Activated T-cell treated with anti-CD3 and anti-CD28 coated beads, Interleukin-2, amount 50 U/mL, for 72 hours (primary cell): ENCODE data around the gene AIFM2. TPM values are rescaled to one million over a fixed set of nuclear protein-coding genes. Genes with fewer than 3 reads are reported as not detected.
"Not testable (repeated sequence)": the region's sequence is repeated elsewhere in the genome, so short reads cannot be mapped to it uniquely, and the experiment has no call there.

Source experiments
- ATAC-seq, 2 donors: fragments of 150-1000 bp; cut with Tn5 transposase; replicated peaks in 1 of 2; 2 replicates each; pipeline ENCODE4 v1.10.0; 2021; ENCODE audit warnings: moderate library complexity in 2 of 2, mild to moderate bottlenecking in 1 of 2
- DNase-seq, 2 donors: peaks; one replicate each; pipeline ENCODE4 v3.0.0; 2021 to 2022; ENCODE audit warnings: mixed read lengths in 1 of 2
- H3K27ac Mint-ChIP-seq: one replicate; pipeline ENCODE4 v1.8.0; 2022; ENCODE audit warnings: mild to moderate bottlenecking, moderate library complexity, mixed read lengths
- H3K27me3 Mint-ChIP-seq: one replicate; pipeline ENCODE4 v1.8.0; 2022; ENCODE audit warnings: low read depth, mixed read lengths
- H3K36me3 Mint-ChIP-seq, 2 donors: one replicate each; pipeline ENCODE4 v1.8.0; 2022; ENCODE audit warnings: mixed read lengths in 2 of 2, mild to moderate bottlenecking in 1 of 2; ENCODE audit not compliant: insufficient read depth in 2 of 2
- H3K4me1 Mint-ChIP-seq: one replicate; pipeline ENCODE4 v1.8.0; 2022; ENCODE audit warnings: low read depth, mixed read lengths
- H3K4me3 Mint-ChIP-seq, 2 donors: one replicate each; pipeline ENCODE4 v1.8.0; 2022; ENCODE audit warnings: mild to moderate bottlenecking in 2 of 2, mixed read lengths in 2 of 2, moderate library complexity in 2 of 2
- H3K9me3 Mint-ChIP-seq, 2 donors: one replicate each; pipeline ENCODE4 v1.8.0; 2022; ENCODE audit warnings: mixed read lengths in 2 of 2
- total RNA-seq, 2 donors: library from RNA; stranded (reverse); gene quantifications; one replicate each; pipeline ENCODE4 v1.2.3, GENCODE V29; 2022

AIFM2 gene
- total RNA-seq, 2 donors from 2014 or later: 6.4 to 7.2 TPM

DNA sequence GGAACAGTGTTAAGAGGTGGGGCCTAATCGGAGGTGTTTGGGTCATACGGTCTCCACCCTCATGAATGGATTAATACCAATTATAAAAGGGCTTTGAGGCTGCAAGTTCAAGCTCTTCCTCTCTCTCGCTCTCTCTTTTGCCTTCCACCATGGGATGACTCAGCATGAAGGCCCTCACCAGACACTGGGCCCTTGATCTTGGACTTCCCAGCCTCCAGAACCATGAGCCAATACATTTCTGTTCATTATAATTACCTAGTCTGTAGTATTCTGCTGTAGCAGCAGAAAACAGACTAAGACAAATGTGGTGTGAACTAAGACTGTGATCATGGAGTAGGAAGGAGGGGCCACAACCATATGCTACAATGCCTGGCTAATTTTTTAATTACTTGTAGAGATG, 7.7 kb downstream of the AIFM2 start:
- Mint-ChIP-seq H3K4me3 (no peak overlapping the region), H3K36me3 (no peaks in the 10 kb centered on the region), H3K27me3 (no peaks in the 10 kb centered on the region), H3K27ac (no peak overlapping the region), H3K9me3 (no peaks in the 10 kb centered on the region), H3K4me1 (no peaks in the 10 kb centered on the region)
- ATAC-seq (no peak), DNase-seq (no peak)

DNA sequence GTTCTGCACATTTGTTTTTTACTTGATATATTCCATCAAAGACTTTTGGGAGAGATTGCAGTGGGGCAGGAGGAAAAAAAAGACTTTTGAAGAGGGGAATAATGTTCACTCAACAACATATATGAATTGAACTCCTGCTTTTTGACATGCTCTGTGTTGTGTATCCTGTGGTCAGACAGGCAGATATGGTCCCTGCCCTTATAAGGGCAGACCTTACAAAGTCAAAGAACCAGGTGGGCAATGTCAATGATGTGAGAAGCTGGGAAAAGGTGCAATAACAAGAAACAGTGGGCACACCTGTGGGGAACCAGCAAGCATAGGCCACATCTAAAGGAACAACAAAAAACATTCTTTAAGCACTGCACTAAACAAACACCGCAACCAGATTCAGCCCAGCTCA, 8.2 kb downstream of the AIFM2 start:
- ATAC-seq (no peak), DNase-seq (no peak)
- no peaks in the 10 kb centered on the region for H3K4me1 Mint-ChIP-seq
- H3K27ac Mint-ChIP-seq: no peak overlapping the region
- H3K36me3 Mint-ChIP-seq: no peaks in the 10 kb centered on the region
- no peak overlapping the region for H3K4me3 Mint-ChIP-seq
- H3K27me3 Mint-ChIP-seq: no peaks in the 10 kb centered on the region
- H3K9me3 Mint-ChIP-seq: no peaks in the 10 kb centered on the region

DNA sequence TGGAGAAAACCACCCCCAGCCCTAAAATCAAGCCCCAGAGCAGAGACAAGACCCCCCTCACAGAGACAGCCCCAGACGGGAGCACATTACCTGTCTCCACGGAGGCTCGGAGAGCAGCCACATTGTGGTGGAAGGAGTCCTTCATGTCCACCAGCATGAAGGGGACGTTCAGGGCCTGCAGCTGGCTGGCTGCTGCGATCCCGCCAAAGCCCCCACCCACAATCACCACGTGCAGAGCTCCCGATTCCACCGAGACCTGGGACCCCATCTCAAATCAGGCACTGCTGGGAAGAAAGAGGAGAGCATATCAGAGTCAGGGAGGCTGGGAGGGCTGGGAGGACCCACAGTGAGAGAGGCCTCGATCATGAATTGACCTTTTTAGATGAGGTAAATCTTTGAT, 8.8 kb downstream of the AIFM2 start:
- DNase-seq (no peak), ATAC-seq (no peak)
- H3K9me3 Mint-ChIP-seq: no peaks in the 10 kb centered on the region
- H3K4me1 Mint-ChIP-seq: no peaks in the 10 kb centered on the region
- H3K27ac Mint-ChIP-seq: no peak overlapping the region
- no peak overlapping the region for H3K4me3 Mint-ChIP-seq
- H3K27me3 Mint-ChIP-seq: no peaks in the 10 kb centered on the region
- no peaks in the 10 kb centered on the region for H3K36me3 Mint-ChIP-seq

DNA sequence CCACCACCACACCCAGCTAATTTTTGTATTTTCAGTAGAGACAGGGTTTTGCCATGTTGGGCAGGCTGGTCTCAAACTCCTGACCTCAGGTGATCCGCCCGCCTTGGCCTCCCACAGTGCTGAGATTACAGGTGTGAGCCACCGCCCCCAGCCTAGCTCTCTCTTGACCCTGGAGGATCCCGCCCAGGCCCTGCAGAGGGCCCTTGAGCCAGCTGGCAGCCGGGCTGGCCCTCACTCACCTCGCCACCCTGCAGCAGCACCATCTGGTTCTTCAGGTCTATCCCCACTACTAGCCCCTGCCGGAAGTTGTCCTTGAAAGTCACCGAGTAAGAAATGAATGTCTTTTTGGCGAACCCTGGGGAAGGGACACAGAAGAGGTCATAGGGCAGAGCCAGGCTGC, 9.5 kb downstream of the AIFM2 start:
- H3K36me3 Mint-ChIP-seq: not testable (repeated sequence)

DNA sequence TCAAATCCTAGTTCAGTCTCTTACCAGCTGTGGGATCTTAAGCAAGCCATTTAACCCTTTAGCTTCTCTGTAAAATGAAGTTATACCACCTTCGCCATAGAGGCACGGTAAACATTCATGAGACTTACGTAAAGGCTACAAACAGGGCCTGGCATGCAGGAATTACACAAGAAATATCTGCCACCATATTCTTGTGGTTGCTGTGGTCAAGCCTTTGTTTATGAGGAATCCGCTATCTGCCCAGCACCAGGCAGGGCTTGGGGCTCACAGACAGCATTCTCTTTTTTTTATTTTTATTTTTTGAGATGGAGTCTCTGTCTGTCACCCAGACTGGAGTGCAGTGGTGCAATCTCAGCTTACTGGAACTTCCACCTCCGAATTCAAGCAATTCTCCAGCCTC, 9.9 kb downstream of the AIFM2 start:
- DNase-seq (no peak), ATAC-seq (no peak)
- Mint-ChIP-seq H3K4me1 (no peaks in the 10 kb centered on the region), H3K36me3 (no peaks in the 10 kb centered on the region), H3K27ac (no peak overlapping the region), H3K4me3 (no peak overlapping the region), H3K9me3 (no peaks in the 10 kb centered on the region), H3K27me3 (no peaks in the 10 kb centered on the region)

More for the DNA sequence above, 9.5 kb downstream of the AIFM2 start:
- not testable (repeated sequence) for H3K4me3 Mint-ChIP-seq, H3K4me1 Mint-ChIP-seq, DNase-seq, H3K9me3 Mint-ChIP-seq, ATAC-seq, H3K27me3 Mint-ChIP-seq, H3K27ac Mint-ChIP-seq

DNA sequence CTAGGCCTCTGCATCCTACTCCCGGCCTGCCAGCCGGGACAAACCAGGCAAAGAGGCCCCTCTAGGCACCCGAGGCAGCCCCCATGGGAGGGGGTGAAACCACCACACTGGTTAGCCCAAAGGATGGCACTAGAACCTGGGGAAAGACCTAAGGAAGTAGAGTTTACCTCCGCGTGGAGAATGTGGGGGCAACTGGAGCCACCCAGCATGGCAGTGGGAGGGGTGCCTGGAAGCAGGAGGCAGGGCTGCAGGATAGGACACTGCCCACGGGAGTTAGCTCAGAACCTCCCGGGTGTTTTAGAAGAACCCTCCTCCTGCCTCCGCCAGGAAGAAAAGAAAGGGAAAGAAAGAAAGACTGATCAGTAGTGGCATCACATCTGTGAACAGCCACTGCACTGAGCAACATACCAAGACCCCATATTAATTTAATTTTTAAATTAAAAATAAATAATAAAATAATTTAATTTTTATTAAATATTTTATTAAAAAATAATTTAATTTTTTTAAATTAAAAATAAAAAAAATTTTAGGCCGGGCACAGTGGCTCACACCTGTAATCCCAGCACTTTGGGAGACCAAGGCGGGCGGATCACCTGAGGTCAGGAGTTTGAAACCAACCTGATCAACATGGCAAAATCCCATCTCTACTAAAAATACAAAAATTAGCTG, 11.2 kb downstream of the AIFM2 start:
- ATAC-seq (no peak), DNase-seq (no peak)
- Mint-ChIP-seq H3K9me3 (no peaks in the 10 kb centered on the region), H3K27ac (no peak overlapping the region), H3K4me3 (no peak overlapping the region), H3K4me1 (peaks cover 2% of the 10 kb centered on the region), H3K36me3 (no peaks in the 10 kb centered on the region), H3K27me3 (no peaks in the 10 kb centered on the region)

DNA sequence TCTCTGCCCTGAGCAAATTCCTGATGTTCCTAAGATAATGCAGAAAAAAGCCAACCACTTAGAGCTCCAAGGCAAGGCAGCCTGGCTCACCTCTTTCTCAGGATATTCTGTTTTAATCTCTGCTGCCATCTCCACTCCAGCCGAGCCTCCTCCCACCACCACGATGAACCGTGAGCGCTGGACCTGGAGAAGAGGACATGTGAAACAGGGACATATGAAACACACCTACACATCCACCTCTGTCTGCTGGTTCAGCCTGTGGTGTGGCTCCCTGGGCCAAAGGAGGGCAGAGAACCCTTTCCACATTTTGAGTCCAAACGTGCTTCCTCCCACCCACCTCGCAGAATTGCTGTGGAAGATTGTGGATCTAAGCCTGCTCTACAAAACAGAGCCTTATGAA, 12.2 kb downstream of the AIFM2 start:
- no peak overlapping the region for H3K27ac Mint-ChIP-seq
- H3K4me3 Mint-ChIP-seq: no peak overlapping the region

DNA sequence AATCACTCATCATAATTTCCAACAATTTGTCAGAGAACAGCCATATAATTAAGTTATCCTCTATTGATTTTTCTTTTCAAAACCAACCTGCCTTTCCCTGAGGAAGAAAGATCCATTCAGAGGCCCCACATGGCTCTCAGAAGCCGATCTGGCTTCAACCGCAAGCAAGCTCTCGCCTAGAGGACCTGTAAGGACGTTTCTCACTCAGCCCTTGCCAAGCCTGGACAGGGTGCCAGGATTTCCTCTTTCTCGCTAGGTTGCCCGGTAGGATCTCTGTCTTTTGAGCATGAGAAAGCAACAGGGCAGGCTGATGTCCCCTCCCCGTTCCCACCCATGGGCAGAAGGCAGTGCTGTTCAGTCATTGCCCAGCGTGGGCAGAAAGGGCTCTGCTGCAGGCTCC, 13.0 kb downstream of the AIFM2 start:
- Mint-ChIP-seq H3K27ac (no peak overlapping the region), H3K27me3 (no peaks in the 10 kb centered on the region), H3K36me3 (no peaks in the 10 kb centered on the region), H3K9me3 (no peaks in the 10 kb centered on the region), H3K4me3 (no peak overlapping the region), H3K4me1 (peaks cover 7% of the 10 kb centered on the region)
- no peak for ATAC-seq
- no peak for DNase-seq

More for the DNA sequence above, 12.2 kb downstream of the AIFM2 start:
- Mint-ChIP-seq H3K9me3 (no peaks in the 10 kb centered on the region), H3K36me3 (no peaks in the 10 kb centered on the region), H3K27me3 (no peaks in the 10 kb centered on the region), H3K4me1 (peaks cover 7% of the 10 kb centered on the region)
- ATAC-seq (no peak), DNase-seq (no peak)

DNA sequence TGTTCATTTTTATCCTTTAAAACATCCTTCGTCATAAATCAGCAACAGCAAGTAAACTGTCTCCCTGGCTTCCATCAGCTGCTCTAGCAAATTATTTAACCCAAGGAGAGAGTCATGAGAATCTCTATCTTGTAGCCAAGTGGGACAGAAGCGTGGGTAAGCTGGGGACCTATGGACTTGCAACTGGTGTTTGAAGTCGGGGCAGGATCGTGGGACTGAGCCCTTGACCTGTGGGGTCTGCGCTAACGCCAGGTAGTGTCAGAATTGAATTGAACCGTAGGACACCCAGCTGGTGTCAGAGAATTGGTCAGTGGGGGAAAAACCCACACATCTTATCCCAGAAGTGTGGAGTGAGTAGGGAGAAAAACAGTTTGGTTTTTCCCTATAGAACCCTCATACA, 13.4 kb downstream of the AIFM2 start:
- Mint-ChIP-seq H3K4me3 (no peak overlapping the region), H3K4me1 (peaks cover 7% of the 10 kb centered on the region), H3K27ac (no peak overlapping the region), H3K9me3 (no peaks in the 10 kb centered on the region), H3K36me3 (no peaks in the 10 kb centered on the region), H3K27me3 (no peaks in the 10 kb centered on the region)
- DNase-seq (no peak), ATAC-seq (no peak)

DNA sequence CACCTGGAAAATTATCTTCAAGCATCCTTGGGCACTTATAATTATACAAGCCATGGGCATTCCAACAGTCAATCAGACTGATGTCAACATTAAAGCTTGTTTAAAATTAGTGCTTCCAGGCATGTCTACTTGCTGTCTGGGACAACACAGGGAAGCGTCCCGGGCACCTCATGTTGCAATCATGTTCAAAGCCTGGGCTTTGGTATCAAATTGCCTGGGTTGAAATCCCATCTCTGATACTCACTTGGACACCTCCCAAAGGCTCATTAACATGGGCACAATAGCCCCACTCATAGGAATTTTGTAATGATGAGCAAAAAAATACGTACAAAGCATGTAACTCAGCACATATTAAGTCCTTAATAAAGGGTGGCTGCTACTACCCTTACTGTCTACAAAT, 14.4 kb downstream of the AIFM2 start:
- peaks cover 0 to 2% of the 10 kb centered on the region in 2 donors for H3K36me3 Mint-ChIP-seq
- DNase-seq: no peak
- ATAC-seq: no peak
- H3K4me3 Mint-ChIP-seq: no peak overlapping the region
- H3K27ac Mint-ChIP-seq: no peak overlapping the region
- H3K27me3 Mint-ChIP-seq: no peaks in the 10 kb centered on the region
- peaks cover 7% of the 10 kb centered on the region for H3K4me1 Mint-ChIP-seq
- H3K9me3 Mint-ChIP-seq: no peaks in the 10 kb centered on the region

DNA sequence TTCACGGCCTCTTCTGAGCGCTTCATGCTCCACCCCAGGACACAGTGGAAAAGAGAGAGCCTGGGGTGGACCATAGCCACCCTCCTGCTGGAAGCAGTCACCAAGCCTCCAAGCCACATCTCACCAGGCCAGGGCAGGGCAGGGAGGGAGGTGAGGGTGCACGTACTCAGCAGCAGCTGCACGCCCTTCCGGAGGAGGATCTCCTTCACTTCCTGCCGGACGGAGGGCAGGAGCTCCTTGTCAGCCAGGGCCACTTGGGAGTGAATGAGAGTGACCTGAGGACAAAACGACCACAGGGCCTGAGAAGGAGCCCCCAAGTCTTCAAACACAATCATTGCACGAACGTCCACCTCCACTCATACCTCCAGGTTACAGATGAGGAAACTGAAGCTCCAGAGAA, 15.0 kb downstream of the AIFM2 start:
- no peak for ATAC-seq
- peaks cover 7% of the 10 kb centered on the region for H3K4me1 Mint-ChIP-seq
- DNase-seq: no peak
- peaks cover 0 to 2% of the 10 kb centered on the region in 2 donors for H3K36me3 Mint-ChIP-seq
- H3K9me3 Mint-ChIP-seq: no peaks in the 10 kb centered on the region
- no peak overlapping the region for H3K27ac Mint-ChIP-seq
- no peak overlapping the region for H3K4me3 Mint-ChIP-seq
- no peaks in the 10 kb centered on the region for H3K27me3 Mint-ChIP-seq

DNA sequence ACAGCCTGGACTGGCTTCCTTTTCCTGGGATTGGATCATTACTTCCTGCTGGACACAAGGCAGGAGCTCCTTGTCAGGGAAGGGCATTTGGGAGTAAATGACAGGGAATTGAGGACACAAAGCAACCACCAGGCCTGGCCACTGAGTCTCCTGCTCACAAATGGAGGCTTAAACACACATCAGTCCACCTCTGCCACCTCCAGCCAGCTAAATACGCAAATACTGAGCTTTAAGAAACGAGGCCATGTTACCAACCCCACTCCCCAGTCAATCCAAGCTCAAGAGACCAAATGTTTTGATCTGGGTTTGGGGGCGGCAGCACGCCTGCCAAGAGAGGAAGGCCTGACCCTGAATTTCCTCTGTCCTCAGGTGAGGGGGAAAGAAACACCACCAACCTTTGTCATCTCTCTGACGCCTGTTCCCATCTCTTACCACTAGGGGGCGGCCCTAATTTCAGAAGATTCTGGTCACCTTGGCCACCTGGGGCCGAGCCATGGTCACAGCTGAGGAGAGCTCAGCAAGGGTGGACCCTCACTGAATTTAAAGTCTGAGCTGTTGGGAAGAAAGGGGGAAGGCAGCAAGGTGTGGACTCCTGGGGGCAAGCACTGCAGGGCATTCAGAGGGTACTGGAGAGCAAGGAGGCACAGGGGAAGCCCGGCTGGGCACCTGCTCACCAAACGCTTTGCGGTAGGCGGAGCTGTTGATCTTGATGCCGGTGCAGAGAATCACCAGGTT, 16.5 kb downstream of the AIFM2 start:
- no peak overlapping the region for H3K27ac Mint-ChIP-seq
- no peaks in the 10 kb centered on the region for H3K9me3 Mint-ChIP-seq
- peak; percentile 68 to 85 for ATAC-seq
- peaks cover 7% of the 10 kb centered on the region for H3K4me1 Mint-ChIP-seq
- DNase-seq: peak; percentile 59 to 67
- H3K4me3 Mint-ChIP-seq: no peak overlapping the region
- peaks cover 0 to 2% of the 10 kb centered on the region in 2 donors for H3K36me3 Mint-ChIP-seq
- H3K27me3 Mint-ChIP-seq: no peaks in the 10 kb centered on the region

DNA sequence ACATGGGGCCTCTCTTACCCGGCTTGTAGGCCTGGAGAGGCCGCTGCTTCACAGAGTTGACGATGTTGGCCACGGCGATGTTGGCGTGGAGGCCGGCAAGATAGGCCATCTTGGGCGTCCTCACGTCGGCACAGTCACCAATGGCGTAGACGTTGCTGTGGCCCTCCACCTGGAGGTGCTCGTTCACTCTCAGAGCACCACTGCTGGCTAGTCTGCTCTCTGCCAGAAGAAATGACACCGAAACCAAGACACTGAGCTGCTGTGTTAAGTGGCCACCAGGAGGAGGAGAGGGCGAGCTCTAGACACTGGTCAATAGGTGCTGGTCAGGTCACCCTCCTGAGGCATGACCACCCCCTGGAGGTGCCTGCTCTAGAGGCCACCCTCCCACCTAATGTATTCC, 17.7 kb downstream of the AIFM2 start:
- Mint-ChIP-seq H3K4me1 (peaks cover 7% of the 10 kb centered on the region), H3K27me3 (no peaks in the 10 kb centered on the region), H3K9me3 (no peaks in the 10 kb centered on the region), H3K4me3 (no peak overlapping the region), H3K36me3 (peaks cover 0 to 2% of the 10 kb centered on the region in 2 donors), H3K27ac (no peak overlapping the region)
- DNase-seq: no peak
- no peak for ATAC-seq

DNA sequence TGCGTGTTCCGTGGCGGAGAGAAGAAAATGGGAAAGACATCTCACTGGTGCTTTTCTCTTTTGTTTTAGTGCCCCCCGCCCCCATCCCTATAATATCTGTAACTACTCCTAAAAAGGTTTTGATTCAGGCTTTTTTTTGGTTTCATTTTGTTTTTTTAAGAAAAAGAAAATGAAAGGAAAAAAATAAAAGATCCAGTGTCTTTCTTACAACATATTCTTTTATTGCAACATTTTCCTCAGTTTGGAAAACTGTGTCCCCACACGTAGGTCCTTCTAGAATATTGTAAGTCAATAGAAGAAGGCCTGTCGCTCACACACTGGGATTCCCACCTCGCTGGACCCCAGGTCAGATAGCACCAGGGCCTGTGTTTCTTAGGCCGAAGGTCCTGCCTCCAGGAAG, 20.6 kb downstream of the AIFM2 start:
- peaks cover 0 to 2% of the 10 kb centered on the region in 2 donors for H3K36me3 Mint-ChIP-seq
- peaks cover 7% of the 10 kb centered on the region for H3K4me1 Mint-ChIP-seq
- DNase-seq (no peak), ATAC-seq (no peak)
- H3K27me3 Mint-ChIP-seq: no peaks in the 10 kb centered on the region
- H3K27ac Mint-ChIP-seq: no peak overlapping the region
- H3K4me3 Mint-ChIP-seq: no peak overlapping the region
- no peaks in the 10 kb centered on the region for H3K9me3 Mint-ChIP-seq
